ENCODE results near the gene ACOT7.

GRCh38 chr1:6328696-6329095, 64.9 kb downstream of the ACOT7 start:
- TF ChIP-seq CTCF (conservative IDR thresholded peaks at IDR 0.05; ENCODE audit: low read depth, low read length) (no peak), EZH2 (IDR thresholded peaks at IDR 0.05; ENCODE audit: low read length, unreplicated experiment) (no peak)

Data from PC-3 (cell line).